NCI-H2107 treated with DMSO at 0.1 percent for 48 hours (cell line): Measurements from ENCODE around the gene PGAP1.
"Not testable (repeated sequence)": the region's sequence is repeated elsewhere in the genome, so short reads cannot be mapped to it uniquely, and the experiment has no call there.

Experiments
- DNase-seq: peaks from one replicate; lab custom pipeline; 2025; ENCODE audit not compliant: unreplicated experiment; lab: John Stamatoyannopoulos, UW

The PGAP1 gene

GRCh38 chr2:196952936-196953335 lies 26.4 kb upstream of the PGAP1 start:
- no peak for DNase-seq

- DNase-seq: no peak
Observed at GRCh38 chr2:196951973-196952372, 25.5 kb upstream of the PGAP1 start.

GRCh38 chr2:196949116-196949515 lies 22.6 kb upstream of the PGAP1 start:
- DNase-seq: no peak

- DNase-seq: no peak
Observed at GRCh38 chr2:196944570-196944969, 18.1 kb upstream of the PGAP1 start.

GRCh38 chr2:196941398-196942078 lies 15.0 kb upstream of the PGAP1 start:
- DNase-seq: no peak

GRCh38 chr2:196939371-196939770 lies 12.9 kb upstream of the PGAP1 start:
- DNase-seq: no peak

- no peak for DNase-seq
Observed at GRCh38 chr2:196935432-196935831, 8.9 kb upstream of the PGAP1 start.

GRCh38 chr2:196934672-196935071 lies 8.2 kb upstream of the PGAP1 start:
- DNase-seq: no peak

DNA sequence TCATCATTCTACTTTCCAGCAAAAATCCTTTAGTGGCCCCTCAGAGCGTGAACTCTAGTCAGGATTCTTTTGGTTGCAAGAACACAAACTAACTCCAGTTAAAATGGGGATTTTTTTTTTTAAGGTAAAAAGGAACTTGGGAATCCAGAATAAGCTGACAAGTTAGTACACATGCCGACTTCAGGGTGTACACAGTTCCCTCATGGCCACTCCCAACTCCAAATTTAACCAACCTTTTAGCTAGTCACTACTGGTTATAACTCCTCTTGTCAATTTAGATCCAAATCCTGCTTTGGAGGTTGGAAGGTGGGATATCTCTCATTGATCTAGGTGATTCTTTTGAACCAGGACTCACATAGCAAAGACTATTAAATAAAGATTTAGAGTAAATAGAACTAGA lies 5.0 kb upstream of the PGAP1 start:
- DNase-seq: no peak

GRCh38 chr2:196927376-196928225 lies 1.1 kb upstream of the PGAP1 start:
- peak; percentile 55 for DNase-seq

DNA sequence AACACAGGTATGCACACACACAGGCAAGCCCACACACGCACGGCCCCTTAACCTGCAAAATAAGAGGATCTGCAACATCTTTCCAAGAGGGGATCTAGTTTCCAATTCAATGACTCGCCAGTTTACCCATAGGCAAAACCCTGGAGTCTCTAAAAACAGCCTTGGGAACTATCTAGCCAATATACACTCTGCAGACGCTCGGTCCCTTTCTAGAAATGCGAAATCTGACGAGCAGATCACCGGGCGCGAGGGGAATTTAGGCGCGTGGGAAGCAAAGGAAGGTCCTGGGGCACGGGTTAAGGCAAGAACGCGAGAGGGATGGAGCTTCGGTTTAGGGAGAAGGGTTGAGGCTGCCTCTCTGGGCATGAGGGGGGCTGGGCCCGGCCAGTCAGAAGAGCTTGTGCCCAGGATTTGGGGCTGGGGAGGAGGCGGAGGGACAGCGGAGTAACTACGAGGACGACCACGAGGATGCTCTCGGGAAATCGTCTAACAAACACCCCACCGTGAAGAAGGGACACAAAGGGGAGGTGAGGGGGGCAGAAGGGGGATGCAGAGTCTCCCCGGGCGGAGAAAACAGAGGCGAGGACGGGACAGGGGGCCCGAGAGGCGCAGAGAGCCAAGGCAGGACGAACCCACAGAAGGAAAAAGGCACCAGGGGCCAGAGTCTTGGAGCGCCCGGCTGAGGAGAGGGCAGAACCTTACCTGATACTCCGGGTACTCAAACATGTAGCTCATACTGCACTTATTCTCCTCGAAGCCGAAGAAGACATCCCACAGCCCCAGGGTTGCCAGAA lies 542 bp downstream of the PGAP1 start:
- peak; percentile 67 for DNase-seq

DNA sequence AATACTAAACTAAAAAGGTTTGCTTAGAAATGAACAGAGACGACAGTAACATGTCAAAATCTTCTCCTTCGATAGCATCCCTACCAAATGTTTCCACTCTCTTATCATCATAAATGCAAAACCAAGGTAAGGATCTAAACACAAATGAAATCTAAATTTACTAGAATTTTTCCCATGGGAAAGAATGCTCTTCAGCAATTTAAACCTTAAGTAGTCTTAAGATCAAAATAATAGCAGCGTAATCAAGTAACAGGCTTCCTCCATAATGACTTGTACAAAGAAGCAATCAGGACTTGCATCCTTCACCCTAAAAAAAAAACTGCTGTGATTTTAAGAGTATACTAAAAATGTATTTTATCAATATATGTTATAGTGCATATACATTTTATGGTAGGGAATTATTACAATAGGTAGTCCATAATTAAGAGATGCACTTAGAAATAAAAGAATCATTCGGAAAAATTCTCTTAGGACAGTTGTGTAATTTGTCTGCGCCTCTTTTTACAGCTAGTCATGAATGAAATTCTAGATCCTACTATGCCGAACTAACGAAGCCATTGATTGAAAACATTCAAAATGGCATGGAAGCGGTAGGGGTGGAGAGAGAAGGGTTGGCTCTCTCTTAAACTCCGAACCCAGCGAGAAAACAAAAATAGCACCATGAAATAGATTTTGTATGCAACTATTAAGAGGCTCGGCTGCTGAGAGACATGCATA lies 1.3 kb downstream of the PGAP1 start:
- DNase-seq: peak; percentile 67

DNA sequence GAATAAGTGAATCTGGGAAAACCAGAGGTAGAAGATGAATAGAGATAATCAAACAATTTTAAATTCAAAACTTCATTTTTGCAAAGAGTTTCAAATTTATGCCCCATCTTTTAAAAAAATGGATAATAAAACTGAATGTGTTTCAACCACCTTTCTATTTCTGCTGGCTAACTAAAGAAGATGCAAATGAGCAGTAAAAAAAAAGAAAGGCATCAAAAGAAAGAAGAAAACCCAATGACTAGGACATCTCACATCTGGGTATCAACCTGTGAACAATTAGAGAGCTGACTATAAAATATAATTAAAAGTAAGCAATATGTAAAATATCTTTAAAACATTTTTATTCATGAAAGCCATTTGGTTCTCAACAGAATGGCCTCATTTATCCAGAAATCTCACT lies 2.5 kb downstream of the PGAP1 start:
- no peak for DNase-seq

DNA sequence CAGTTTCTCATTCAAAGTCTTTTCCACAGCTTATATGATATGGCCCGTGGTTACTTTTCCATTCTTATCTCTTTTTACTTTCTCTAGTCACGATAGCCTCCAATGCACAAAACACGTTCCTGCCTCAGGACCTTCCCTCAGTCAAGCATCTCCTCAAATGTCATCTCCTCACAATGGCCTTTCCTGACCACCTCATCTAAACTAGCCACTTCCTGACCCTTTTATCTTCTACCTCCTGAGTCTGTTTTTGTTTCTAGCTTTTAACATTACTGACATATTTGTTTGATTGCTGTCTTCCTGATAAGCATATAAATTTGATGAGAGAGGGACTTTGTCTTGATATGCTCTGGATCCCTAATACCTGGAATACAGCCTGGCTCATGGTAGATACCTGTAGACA lies 7.6 kb downstream of the PGAP1 start:
- DNase-seq: no peak

GRCh38 chr2:196917802-196918201 lies 8.7 kb downstream of the PGAP1 start:
- no peak for DNase-seq

DNA sequence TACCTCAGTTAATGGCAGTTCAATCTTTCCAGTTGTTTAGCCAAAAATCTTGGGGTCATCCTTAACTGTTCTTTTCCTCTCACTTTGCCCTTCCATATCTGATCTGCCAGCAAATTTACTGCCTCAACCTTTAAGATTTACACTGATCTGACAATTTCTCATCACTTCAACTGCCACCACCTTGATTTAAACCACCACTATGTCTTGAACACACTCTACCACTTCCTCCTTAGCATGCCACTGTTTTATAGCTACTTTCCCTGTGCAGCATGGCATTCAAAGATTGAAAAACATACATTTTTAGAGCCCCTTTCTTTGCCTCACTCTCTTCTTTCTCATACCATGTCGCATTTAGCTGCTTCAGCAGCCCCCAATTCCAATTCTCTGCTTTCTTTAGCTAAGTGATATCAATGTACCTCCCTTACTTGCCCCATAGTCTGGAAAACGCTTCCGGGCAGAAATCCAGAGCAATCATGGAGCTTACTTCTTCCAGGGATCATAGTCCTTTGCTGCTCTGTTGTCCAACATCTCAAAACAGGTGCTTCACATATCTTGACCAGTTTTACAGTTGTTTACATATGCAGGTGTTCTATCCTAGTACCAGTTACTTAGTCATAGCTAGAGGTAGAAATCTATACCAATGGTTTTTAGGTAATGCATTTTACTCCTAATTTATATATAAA lies 10.9 kb downstream of the PGAP1 start:
- DNase-seq: no peak

GRCh38 chr2:196914867-196915460 lies 11.5 kb downstream of the PGAP1 start:
- DNase-seq: no peak

DNA sequence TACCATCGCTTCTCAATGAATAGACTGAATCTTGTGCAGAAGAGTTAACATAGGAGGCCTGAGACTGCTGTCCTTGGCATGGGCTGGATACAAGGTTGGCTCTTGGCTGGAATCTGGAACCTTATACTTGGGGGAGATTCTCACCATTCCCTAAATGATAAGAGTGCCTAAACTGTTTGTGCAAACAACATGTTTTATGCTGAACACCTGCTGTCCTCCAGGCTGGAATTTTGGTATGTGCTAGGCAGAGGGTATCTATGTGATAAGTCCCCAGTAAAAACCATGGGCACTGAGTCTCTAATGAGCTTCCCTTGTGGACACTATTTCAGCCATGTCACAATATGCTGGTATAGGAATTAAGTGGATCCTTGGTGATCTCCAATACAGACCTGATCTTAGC lies 12.8 kb downstream of the PGAP1 start:
- DNase-seq: no peak

- not testable (repeated sequence) for DNase-seq
Observed at GRCh38 chr2:196905365-196905764, 21.1 kb downstream of the PGAP1 start.

- no peak for DNase-seq
Observed at GRCh38 chr2:196902828-196903227, 23.7 kb downstream of the PGAP1 start.
